HepG2 (cell line): ENCODE results near the gene ZNF443. TPM values are rescaled to one million over a fixed set of nuclear protein-coding genes. Genes with fewer than 3 reads are reported as not detected.
A peak's percentile ranks its signal among the peaks of the same experiment; 100 is the strongest.

Experiments used
- ASH2L ChIP-seq: fragments of 300-600, 200-600 bp; sonication (generic); IDR thresholded peaks from 2 replicates; pipeline ENCODE4 v1.7.0; 2017; ENCODE audit warnings: low read depth, mild to moderate bottlenecking, moderate library complexity, mixed read lengths, low read length; ENCODE audit not compliant: insufficient read length
- CEBPB ChIP-seq: IDR thresholded peaks from 2 replicates; pipeline ENCODE4 v1.6.1; 2011; ENCODE audit warnings: low read depth, low read length, improper control_type of control experiment, borderline replicate concordance
- KDM3A ChIP-seq: IDR thresholded peaks from 2 replicates; pipeline ENCODE4 v1.6.1; 2018; ENCODE audit warnings: low read depth, missing compliant biosample characterization
- MIER2 ChIP-seq: IDR thresholded peaks from 2 replicates; pipeline ENCODE4 v1.6.1; 2016; ENCODE audit warnings: missing biosample characterization, missing genetic modification reagents
- MNT ChIP-seq: fragments of 450-650 bp; IDR thresholded peaks from 2 replicates; pipeline ENCODE4 v1.6.1; 2016
- NFYC ChIP-seq: IDR thresholded peaks from 2 replicates; pipeline ENCODE4 v1.6.1; 2016; ENCODE audit warnings: missing genetic modification reagents, missing compliant biosample characterization
- NR1H2 ChIP-seq: sonication (generic); formaldehyde crosslinking; IDR thresholded peaks from 2 replicates; pipeline ENCODE4 v1.8.1; 2022; ENCODE audit warnings: low read depth, missing genetic modification reagents, borderline replicate concordance
- PHF5A ChIP-seq: IDR thresholded peaks from one replicate; pipeline ENCODE4 v1.6.1; 2018; ENCODE audit warnings: low read depth, missing genetic modification reagents; ENCODE audit not compliant: unreplicated experiment
- SALL1 ChIP-seq: sonication (generic); formaldehyde crosslinking; IDR thresholded peaks from 2 replicates; pipeline ENCODE4 v1.8.0; 2022; ENCODE audit warnings: mild to moderate bottlenecking, missing genetic modification reagents
- SMAD3 ChIP-seq: sonication (generic); formaldehyde crosslinking; IDR thresholded peaks from 2 replicates; pipeline ENCODE4 v1.4.0; 2020; ENCODE audit warnings: missing genetic modification reagents
- TARDBP ChIP-seq: sonication (generic); formaldehyde crosslinking; IDR thresholded peaks from 2 replicates; pipeline ENCODE4 v1.8.0; 2022; ENCODE audit warnings: mild to moderate bottlenecking, missing genetic modification reagents
- TRIM24 ChIP-seq: sonication (generic); formaldehyde crosslinking; IDR thresholded peaks from 2 replicates; pipeline ENCODE4 v1.8.0; 2022; ENCODE audit warnings: mild to moderate bottlenecking, missing genetic modification reagents
- ZBTB39 ChIP-seq: sonication (generic); formaldehyde crosslinking; IDR thresholded peaks from 2 replicates; pipeline ENCODE4 v1.5.0; 2020; ENCODE audit warnings: missing genetic modification reagents
- ZFY ChIP-seq: sonication (generic); formaldehyde crosslinking; IDR thresholded peaks from 2 replicates; pipeline ENCODE4 v1.4.0; 2020; ENCODE audit warnings: missing genetic modification reagents
- ZHX1 ChIP-seq: sonication (generic); formaldehyde crosslinking; IDR thresholded peaks from 2 replicates; pipeline ENCODE4 v1.8.1; 2022; ENCODE audit warnings: low read depth, mild to moderate bottlenecking, missing genetic modification reagents
- ZNF160 ChIP-seq: sonication (generic); formaldehyde crosslinking; IDR thresholded peaks from 2 replicates; pipeline ENCODE4 v1.8.0; 2022; ENCODE audit warnings: mild to moderate bottlenecking, inconsistent platforms, missing genetic modification reagents
- ZNF232 ChIP-seq: sonication (generic); formaldehyde crosslinking; IDR thresholded peaks from 2 replicates; pipeline ENCODE4 v1.4.0; 2020; ENCODE audit warnings: missing genetic modification reagents, borderline replicate concordance
- ZNF263 ChIP-seq: sonication (generic); formaldehyde crosslinking; IDR thresholded peaks from 2 replicates; pipeline ENCODE4 v1.4.0; 2020; ENCODE audit warnings: missing genetic modification reagents
- ZNF562 ChIP-seq: sonication (generic); formaldehyde crosslinking; IDR thresholded peaks from 2 replicates; pipeline ENCODE4 v1.8.0; 2022; ENCODE audit warnings: missing genetic modification reagents, borderline replicate concordance
- ZNF713 ChIP-seq: sonication (generic); formaldehyde crosslinking; IDR thresholded peaks from 2 replicates; pipeline ENCODE4 v1.4.0; 2020; ENCODE audit warnings: mild to moderate bottlenecking, missing genetic modification reagents
- ZNF768 ChIP-seq: sonication (generic); formaldehyde crosslinking; IDR thresholded peaks from 2 replicates; pipeline ENCODE4 v1.4.0; 2020; ENCODE audit warnings: missing genetic modification reagents
- polyA plus RNA-seq, 8 experiments: library from polyadenylated mRNA; depleted of rRNA in 3 of 8; stranded (reverse) in 7 of 8; unstranded in 1 of 8; fragments of >200 nt; fragmentation: Illumina TruSeq in 4 of 8; extraction: Trizol in 4 of 8; gene quantifications; 2 replicates each; pipeline versions ENCODE4 v1.2.1 to v1.2.3, GENCODE V29; 2011 to 2016; ENCODE audit warnings: low read depth in 4 of 8, missing spikeins in 1 of 8, mixed read lengths in 1 of 8; ENCODE audit not compliant: insufficient read depth in 1 of 8
- total RNA-seq, 5 experiments: library from RNA; depleted of rRNA; stranded (reverse); fragments of >200 nt; fragmentation: Illumina TruSeq; extraction: Trizol; gene quantifications; 2 replicates each; pipeline ENCODE4 v1.2.3, GENCODE V29; 2016; ENCODE audit warnings: low read depth in 1 of 5
- TF ChIP-seq, protein P1 (sequence below): sonication (generic); formaldehyde crosslinking; IDR thresholded peaks from 2 replicates; pipeline ENCODE4 v1.4.0; 2020; ENCODE audit warnings: mild to moderate bottlenecking, low read depth, missing genetic modification reagents

ZNF443 gene
- total and polyA plus RNA-seq, 2 of the 13 experiments (the other 11 are each of a cell fraction or from before 2014, with no cell fraction given): 3.6 to 19.0 TPM

DNA sequence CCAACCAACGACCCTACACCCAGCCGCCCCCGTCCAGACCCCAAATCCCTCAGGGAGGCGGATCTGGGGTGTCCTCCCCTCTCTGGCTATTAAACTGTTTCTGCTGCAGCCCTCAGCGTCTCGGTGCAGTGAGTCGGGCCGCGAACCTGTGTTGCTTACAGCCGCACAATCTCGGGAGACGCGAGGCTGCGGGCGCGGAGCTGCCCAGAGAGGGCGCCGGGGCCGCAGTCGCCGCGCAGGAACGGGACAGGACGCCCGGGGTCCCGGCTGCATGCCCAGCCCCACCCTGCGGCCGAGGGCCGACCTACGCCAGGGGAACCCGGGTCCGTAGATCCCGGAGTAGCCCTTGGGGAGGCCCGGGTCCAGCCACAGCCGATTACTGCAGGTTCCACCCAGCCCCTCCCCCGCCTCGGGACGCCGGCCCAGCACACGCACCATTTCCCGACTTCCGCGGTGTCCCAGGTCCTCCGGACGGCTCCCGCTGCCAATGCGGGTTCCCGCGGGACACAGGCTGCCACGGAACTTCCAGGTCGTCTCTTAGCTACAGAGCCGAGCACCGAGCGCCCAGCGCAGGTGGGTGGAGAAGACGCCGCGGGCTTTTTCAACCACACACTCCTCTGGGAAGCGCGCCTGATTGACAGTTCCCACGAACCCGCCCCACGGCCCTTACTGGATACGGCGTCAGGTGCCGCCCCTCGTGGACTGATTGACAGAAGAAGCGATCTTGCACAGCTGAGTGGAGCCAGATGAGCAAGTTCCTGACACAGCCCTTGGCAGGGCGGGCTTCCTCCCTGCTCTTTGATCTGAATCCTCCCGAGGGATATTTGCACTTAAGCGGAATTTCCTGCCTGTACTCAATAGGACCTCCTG, 40.0 kb downstream of the ZNF443 start, which contains the start of gene ZNF799 (continued):
- TF ChIP-seq ZNF160 (CRISPR knock-in tag): 0 out of 2 replicates have a peak, but pooled peaks have one; percentile 57
- no peak for TF ChIP-seq ZNF562
- no peak for TF ChIP-seq NR1H2 (CRISPR knock-in tag)
- TF ChIP-seq TRIM24 (CRISPR knock-in tag): no peak
- no peak for TF ChIP-seq SMAD3 (CRISPR knock-in tag)
- TF ChIP-seq ZFY: peak; percentile 49; the same call in 1 of the 2 replicates
- TF ChIP-seq NFYC (CRISPR knock-in tag): peak; percentile 87
- no peak for TF ChIP-seq ZHX1 (CRISPR knock-in tag)
- TF ChIP-seq, protein P1, sequence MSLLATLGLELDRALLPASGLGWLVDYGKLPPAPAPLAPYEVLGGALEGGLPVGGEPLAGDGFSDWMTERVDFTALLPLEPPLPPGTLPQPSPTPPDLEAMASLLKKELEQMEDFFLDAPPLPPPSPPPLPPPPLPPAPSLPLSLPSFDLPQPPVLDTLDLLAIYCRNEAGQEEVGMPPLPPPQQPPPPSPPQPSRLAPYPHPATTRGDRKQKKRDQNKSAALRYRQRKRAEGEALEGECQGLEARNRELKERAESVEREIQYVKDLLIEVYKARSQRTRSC (CRISPR knock-in tag): no peak
- TF ChIP-seq ZNF768 (CRISPR knock-in tag): peak; percentile 80
- no peak for TF ChIP-seq MIER2 (CRISPR knock-in tag)
- TF ChIP-seq ZBTB39 (CRISPR knock-in tag): no peak
- TF ChIP-seq PHF5A: peak; percentile 26
- TF ChIP-seq ZNF263 (CRISPR knock-in tag): peak; percentile 96
- TF ChIP-seq ZNF232: no peak
- TF ChIP-seq MNT: peak; percentile 68; the same call in 1 of the 2 replicates
- TF ChIP-seq CEBPB: 0 out of 2 replicates have a peak, but pooled peaks have one; percentile 3
- peak; percentile 43 for TF ChIP-seq ASH2L
- TF ChIP-seq ZNF713 (CRISPR knock-in tag): 0 out of 2 replicates have a peak, but pooled peaks have one; percentile 46
- peak; percentile 65 for TF ChIP-seq SALL1 (CRISPR knock-in tag)
- no peak for TF ChIP-seq KDM3A
- no peak for TF ChIP-seq TARDBP (CRISPR knock-in tag)
